ENCODE data around the gene PPP2R5C. TPM values are rescaled to one million over a fixed set of nuclear protein-coding genes. Genes with fewer than 3 reads are reported as not detected.
A peak's percentile ranks its signal among the peaks of the same experiment; 100 is the strongest.

Gene PPP2R5C
- polyA plus RNA-seq, 4 donors, result 59.6 to 90.8 (median 74.2) TPM

DNA sequence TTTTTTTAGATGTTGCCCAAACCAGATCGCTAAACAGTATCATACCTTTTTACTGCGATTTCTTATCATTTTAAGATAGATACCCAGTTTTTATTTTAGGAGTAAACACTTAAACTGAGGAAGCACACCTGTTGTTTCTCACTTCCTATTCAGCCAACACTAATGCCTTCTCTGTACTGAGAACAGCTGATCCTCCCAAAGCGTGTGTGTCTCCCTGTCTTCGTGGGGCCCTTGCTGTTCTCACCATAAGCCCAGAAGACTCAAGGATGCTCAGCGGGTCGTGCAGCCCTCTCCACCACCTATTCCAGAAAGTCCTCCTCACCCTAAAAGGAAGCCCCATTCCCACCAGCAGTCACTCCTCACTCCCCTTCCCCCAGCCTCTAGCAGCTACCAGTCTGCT lies 14.8 kb downstream of the PPP2R5C start:
- H3K36me3 ChIP-seq (ENCODE audit: control insufficient read depth in 3 of 3, insufficient read depth in 2 of 3, low read depth in 1 of 3, low read length in 3 of 3), result peaks cover 0 to 14% (median 0%) of the 10 kb centered on the region in 3 donors
- peaks cover 0 to 7% (median 0%) of the 10 kb centered on the region in 3 donors for H3K4me1 ChIP-seq (ENCODE audit: control insufficient read depth in 3 of 3, insufficient read depth in 2 of 3, low read depth in 1 of 3, low read length in 2 of 3)
- no peaks in the 10 kb centered on the region for H3K9me3 ChIP-seq (ENCODE audit: control insufficient read depth in 2 of 2, insufficient read depth in 1 of 2, low read depth in 1 of 2, low read length in 1 of 2)
- no peak overlapping the region for H3K27ac ChIP-seq (ENCODE audit: low read depth in 1 of 3, low read length in 2 of 3)
- FAIRE-seq, result no peak
- H3K27me3 ChIP-seq (ENCODE audit: control insufficient read depth in 3 of 3, insufficient read depth in 3 of 3, low read length in 3 of 3), result peaks cover 0 to 23% (median 5%) of the 10 kb centered on the region in 3 donors
- WGBS, 3 donors, result 73 to 86% (median 82%) methylated on average over 6 of the region's 6 CpGs
- H3K4me3 ChIP-seq (ENCODE audit: low read depth in 1 of 3, low read length in 3 of 3), result no peak overlapping the region
- DNase-seq, result no peak

DNA sequence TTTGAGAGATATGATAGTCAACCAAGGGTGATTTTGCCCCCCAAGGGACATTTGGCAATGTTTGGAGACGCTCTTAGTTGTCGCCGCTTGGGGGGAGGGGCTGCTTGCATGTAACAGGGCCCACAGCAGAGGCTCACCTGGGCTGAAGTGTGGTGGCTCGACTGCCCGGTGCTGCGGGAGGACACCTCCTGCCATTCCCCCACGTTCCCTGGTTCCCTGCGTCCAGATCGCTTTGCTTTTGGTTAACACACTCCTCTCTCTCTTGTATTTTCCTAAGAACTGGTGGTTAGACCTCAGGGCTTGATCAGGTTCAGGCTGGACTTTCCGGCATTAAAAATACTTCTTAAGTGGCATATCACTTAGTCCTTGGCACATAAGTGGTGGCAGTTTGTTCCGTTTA lies 18.9 kb downstream of the PPP2R5C start:
- no peak overlapping the region for H3K4me3 ChIP-seq (ENCODE audit: low read depth in 1 of 3, low read length in 3 of 3)
- H3K27me3 ChIP-seq (ENCODE audit: control insufficient read depth in 3 of 3, insufficient read depth in 3 of 3, low read length in 3 of 3), result peaks cover 0 to 27% (median 5%) of the 10 kb centered on the region in 3 donors
- no peak for FAIRE-seq
- no peak for DNase-seq
- 81 to 93% (median 92%) methylated on average over 11 of the region's 11 CpGs for WGBS, 3 donors
- peaks cover 0 to 7% (median 0%) of the 10 kb centered on the region in 3 donors for H3K4me1 ChIP-seq (ENCODE audit: control insufficient read depth in 3 of 3, insufficient read depth in 2 of 3, low read depth in 1 of 3, low read length in 2 of 3)
- H3K36me3 ChIP-seq (ENCODE audit: control insufficient read depth in 3 of 3, insufficient read depth in 2 of 3, low read depth in 1 of 3, low read length in 3 of 3), result peaks cover 0 to 15% (median 0%) of the 10 kb centered on the region in 3 donors
- H3K9me3 ChIP-seq (ENCODE audit: control insufficient read depth in 2 of 2, insufficient read depth in 1 of 2, low read depth in 1 of 2, low read length in 1 of 2), result no peaks in the 10 kb centered on the region
- no peak overlapping the region for H3K27ac ChIP-seq (ENCODE audit: low read depth in 1 of 3, low read length in 2 of 3)

DNA sequence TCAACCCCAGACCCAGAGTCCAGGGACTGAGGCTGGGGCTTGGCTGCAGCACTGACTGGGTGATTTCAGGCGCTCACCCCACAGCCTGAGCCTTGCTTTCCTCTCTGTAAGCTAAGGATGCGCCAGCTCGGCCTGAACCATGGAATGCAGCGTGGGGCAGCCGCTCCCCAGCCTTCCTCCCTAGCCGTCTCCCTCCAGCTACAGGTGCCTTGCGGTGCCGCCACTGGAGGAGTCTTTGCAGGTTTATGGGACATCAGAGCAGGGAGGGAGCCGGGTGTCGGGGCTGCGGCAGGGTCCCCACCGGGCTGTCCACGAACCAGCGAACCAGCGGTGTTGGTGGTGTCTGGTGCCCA lies 19.4 kb downstream of the PPP2R5C start:
- no peak for FAIRE-seq
- Histone ChIP-seq H3K27me3 (ENCODE audit: control insufficient read depth in 3 of 3, insufficient read depth in 3 of 3, low read length in 3 of 3) (peaks cover 0 to 27% (median 5%) of the 10 kb centered on the region in 3 donors), H3K36me3 (ENCODE audit: control insufficient read depth in 3 of 3, insufficient read depth in 2 of 3, low read depth in 1 of 3, low read length in 3 of 3) (peaks cover 0 to 15% (median 0%) of the 10 kb centered on the region in 3 donors), H3K4me3 (ENCODE audit: low read depth in 1 of 3, low read length in 3 of 3) (peak overlapping the region in 2 of 3 donors; percentile 24 to 64), H3K4me1 (ENCODE audit: control insufficient read depth in 3 of 3, insufficient read depth in 2 of 3, low read depth in 1 of 3, low read length in 2 of 3) (peaks cover 0 to 7% (median 0%) of the 10 kb centered on the region in 3 donors), H3K27ac (ENCODE audit: low read depth in 1 of 3, low read length in 2 of 3) (no peak overlapping the region), H3K9me3 (ENCODE audit: control insufficient read depth in 2 of 2, insufficient read depth in 1 of 2, low read depth in 1 of 2, low read length in 1 of 2) (no peaks in the 10 kb centered on the region)
- WGBS, 3 donors, result 11 to 32% (median 19%) methylated on average over 15 of the region's 15 CpGs
- DNase-seq, result peak; percentile 9 to 29

DNA sequence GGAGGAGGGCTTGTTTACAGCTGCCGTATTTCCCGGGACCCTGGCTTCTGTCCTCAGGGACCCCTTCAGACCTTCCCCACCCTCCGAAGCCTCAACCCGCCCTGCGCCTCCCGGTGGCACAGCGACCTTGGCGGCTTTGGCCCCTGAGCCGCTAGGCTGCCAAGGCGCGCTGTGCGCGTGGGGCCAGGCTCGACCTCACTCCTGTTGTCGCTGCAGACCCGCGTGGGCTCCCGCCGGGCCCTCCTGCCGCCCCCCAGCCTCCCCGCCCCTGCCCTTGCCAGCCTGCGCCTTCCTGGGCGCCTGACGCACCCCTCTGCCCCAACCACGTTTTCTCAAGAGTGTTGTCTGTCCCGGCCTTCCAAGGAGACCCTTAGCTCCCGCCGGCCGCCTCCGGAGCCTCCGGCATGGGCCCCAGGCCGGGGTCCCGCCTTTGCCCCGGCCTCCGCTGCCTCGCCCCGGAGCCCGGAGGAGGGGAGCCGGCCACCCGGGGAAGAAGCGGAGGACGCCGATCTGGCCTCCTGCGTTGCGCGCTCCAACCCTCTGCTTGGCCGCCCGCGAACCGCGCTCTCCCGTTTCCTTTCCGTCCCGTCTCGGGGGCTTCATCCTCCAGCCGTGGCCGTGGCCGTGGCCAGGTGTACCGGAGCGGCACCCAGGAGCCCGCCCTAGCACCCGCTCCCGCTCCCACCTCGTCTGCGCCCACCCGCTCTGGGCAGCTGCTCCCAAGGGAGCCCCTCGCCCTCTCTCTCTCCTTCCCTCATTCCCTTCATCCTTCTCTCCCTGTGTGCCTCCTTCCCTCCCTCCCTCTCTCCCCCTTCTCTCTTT lies 19.9 kb downstream of the PPP2R5C start:
- Histone ChIP-seq H3K4me1 (ENCODE audit: control insufficient read depth in 3 of 3, insufficient read depth in 2 of 3, low read depth in 1 of 3, low read length in 2 of 3) (peaks cover 0 to 7% (median 0%) of the 10 kb centered on the region in 3 donors), H3K27ac (ENCODE audit: low read depth in 1 of 3, low read length in 2 of 3) (no peak overlapping the region), H3K4me3 (ENCODE audit: low read depth in 1 of 3, low read length in 3 of 3) (peak overlapping the region in 2 of 3 donors; percentile 24 to 64), H3K9me3 (ENCODE audit: control insufficient read depth in 2 of 2, insufficient read depth in 1 of 2, low read depth in 1 of 2, low read length in 1 of 2) (no peaks in the 10 kb centered on the region), H3K36me3 (ENCODE audit: control insufficient read depth in 3 of 3, insufficient read depth in 2 of 3, low read depth in 1 of 3, low read length in 3 of 3) (peaks cover 0 to 14% (median 0%) of the 10 kb centered on the region in 3 donors), H3K27me3 (ENCODE audit: control insufficient read depth in 3 of 3, insufficient read depth in 3 of 3, low read length in 3 of 3) (peaks cover 0 to 27% (median 5%) of the 10 kb centered on the region in 3 donors)
- DNase-seq, result peak in 1 of 2 donors; percentile 41
- no peak for FAIRE-seq
- 1% methylated on average over 55 to 67 of the region's 67 CpGs for WGBS, 3 donors

DNA sequence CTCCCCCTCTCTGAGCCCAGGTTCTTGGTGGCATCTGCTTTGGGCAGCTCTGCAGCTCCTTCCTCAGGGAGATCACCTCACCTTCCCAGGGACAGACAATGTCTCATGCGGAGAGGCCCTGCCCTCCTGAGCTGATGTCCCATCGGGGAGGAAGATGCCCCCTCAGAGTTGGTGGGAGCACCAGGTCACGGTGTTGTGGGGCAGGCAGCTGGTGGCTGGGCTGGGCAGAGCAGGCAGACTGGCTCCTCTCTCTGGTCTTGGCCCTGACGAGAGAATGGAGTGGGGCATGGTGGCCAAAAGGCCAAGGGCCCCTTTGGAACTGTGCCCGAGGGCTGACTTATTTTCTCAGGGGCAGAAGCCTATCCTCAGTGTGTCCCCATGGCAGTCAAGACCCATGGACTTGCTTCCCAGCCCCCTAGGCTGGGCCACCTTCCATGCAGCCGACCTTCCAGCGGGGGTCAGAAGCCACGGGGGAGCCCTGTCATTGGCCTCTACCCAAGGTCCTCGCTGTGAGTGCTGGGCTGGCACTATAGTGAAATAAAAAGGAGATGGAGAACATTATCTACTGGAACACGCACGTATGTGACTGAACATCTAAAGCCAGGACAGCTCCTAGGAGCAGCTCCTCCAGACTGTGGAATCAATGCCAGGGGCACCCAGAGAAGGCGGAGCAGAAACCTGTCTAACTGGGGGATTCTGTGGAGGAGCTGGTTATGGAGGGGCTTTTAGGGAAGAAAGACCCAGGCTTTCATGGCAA lies 21.9 kb downstream of the PPP2R5C start:
- 91 to 96% (median 96%) methylated on average over 12 of the region's 12 CpGs for WGBS, 3 donors
- H3K27ac ChIP-seq (ENCODE audit: low read depth in 1 of 3, low read length in 2 of 3), result no peak overlapping the region
- no peak overlapping the region for H3K4me3 ChIP-seq (ENCODE audit: low read depth in 1 of 3, low read length in 3 of 3)
- H3K27me3 ChIP-seq (ENCODE audit: control insufficient read depth in 3 of 3, insufficient read depth in 3 of 3, low read length in 3 of 3), result peaks cover 0 to 27% (median 5%) of the 10 kb centered on the region in 3 donors
- H3K4me1 ChIP-seq (ENCODE audit: control insufficient read depth in 3 of 3, insufficient read depth in 2 of 3, low read depth in 1 of 3, low read length in 2 of 3), result peaks cover 0 to 7% (median 0%) of the 10 kb centered on the region in 3 donors
- FAIRE-seq (no peak), DNase-seq (no peak)
- H3K36me3 ChIP-seq (ENCODE audit: control insufficient read depth in 3 of 3, insufficient read depth in 2 of 3, low read depth in 1 of 3, low read length in 3 of 3), result peaks cover 0 to 22% (median 0%) of the 10 kb centered on the region in 3 donors
- H3K9me3 ChIP-seq (ENCODE audit: control insufficient read depth in 2 of 2, insufficient read depth in 1 of 2, low read depth in 1 of 2, low read length in 1 of 2), result no peaks in the 10 kb centered on the region

DNA sequence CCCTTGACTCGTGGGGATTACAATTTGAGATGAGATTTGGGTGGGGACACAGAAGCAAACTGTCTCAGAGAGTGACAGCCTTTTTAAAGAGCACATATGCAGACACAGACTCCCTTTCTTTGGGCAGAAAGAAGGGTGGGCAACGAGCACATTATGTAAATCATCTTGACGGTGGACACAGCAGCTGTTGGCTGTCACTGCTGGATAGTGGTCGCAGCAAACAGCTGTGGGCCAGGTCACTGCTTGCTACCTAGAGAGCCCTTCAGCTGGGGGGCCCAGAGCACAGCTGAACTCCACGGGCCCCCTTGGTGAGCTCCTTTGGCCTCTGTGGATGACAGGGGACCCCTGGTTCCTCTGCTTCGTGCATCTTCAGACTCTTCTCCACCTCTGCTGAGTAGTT lies 23.1 kb downstream of the PPP2R5C start:
- FAIRE-seq (no peak), DNase-seq (no peak)
- H3K9me3 ChIP-seq (ENCODE audit: control insufficient read depth in 2 of 2, insufficient read depth in 1 of 2, low read depth in 1 of 2, low read length in 1 of 2), result no peaks in the 10 kb centered on the region
- WGBS, 3 donors, result 73 to 91% (median 77%) methylated on average over 6 of the region's 6 CpGs
- no peak overlapping the region for H3K27ac ChIP-seq (ENCODE audit: low read depth in 1 of 3, low read length in 2 of 3)
- H3K27me3 ChIP-seq (ENCODE audit: control insufficient read depth in 3 of 3, insufficient read depth in 3 of 3, low read length in 3 of 3), result peaks cover 0 to 19% (median 5%) of the 10 kb centered on the region in 3 donors
- peaks cover 0 to 7% (median 3%) of the 10 kb centered on the region in 3 donors for H3K4me1 ChIP-seq (ENCODE audit: control insufficient read depth in 3 of 3, insufficient read depth in 2 of 3, low read depth in 1 of 3, low read length in 2 of 3)
- H3K36me3 ChIP-seq (ENCODE audit: control insufficient read depth in 3 of 3, insufficient read depth in 2 of 3, low read depth in 1 of 3, low read length in 3 of 3), result peaks cover 0 to 22% (median 0%) of the 10 kb centered on the region in 3 donors
- H3K4me3 ChIP-seq (ENCODE audit: low read depth in 1 of 3, low read length in 3 of 3), result no peak overlapping the region

DNA sequence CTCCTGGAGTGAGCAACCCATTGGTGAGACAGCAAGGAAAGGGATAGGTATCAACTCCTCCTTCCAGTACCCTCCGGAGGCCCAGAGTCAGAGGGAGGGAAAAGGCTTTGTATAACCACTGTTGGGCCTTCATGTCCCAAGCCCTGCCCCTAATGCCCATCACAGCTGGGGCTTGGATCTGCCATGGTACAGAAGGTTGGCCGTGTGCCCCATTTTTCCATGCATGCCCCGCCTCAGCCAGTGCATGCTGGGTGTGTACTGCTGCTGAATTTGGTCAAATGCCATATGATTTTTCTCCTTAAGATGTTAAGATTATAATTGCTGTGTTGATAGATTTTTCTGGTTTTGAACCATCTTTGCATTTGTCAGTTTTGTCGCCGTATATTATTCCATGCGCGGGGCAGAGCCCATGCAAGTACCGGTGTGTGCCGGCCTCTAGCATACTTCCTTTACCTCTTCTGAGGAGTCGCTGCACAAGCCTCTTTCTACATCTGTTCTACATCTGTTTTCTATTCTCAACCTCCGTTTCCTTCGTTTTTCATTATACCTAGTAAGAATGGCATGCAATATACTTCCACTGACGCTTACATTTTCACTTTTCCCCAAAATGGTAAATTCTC lies 26.6 kb downstream of the PPP2R5C start:
- Histone ChIP-seq H3K4me1 (ENCODE audit: control insufficient read depth in 3 of 3, insufficient read depth in 2 of 3, low read depth in 1 of 3, low read length in 2 of 3) (peaks cover 0 to 8% (median 2%) of the 10 kb centered on the region in 3 donors), H3K9me3 (ENCODE audit: control insufficient read depth in 2 of 2, insufficient read depth in 1 of 2, low read depth in 1 of 2, low read length in 1 of 2) (no peaks in the 10 kb centered on the region), H3K27ac (ENCODE audit: low read depth in 1 of 3, low read length in 2 of 3) (no peak overlapping the region), H3K36me3 (ENCODE audit: control insufficient read depth in 3 of 3, insufficient read depth in 2 of 3, low read depth in 1 of 3, low read length in 3 of 3) (peaks cover 0 to 22% (median 0%) of the 10 kb centered on the region in 3 donors), H3K27me3 (ENCODE audit: control insufficient read depth in 3 of 3, insufficient read depth in 3 of 3, low read length in 3 of 3) (no peaks in the 10 kb centered on the region), H3K4me3 (ENCODE audit: low read depth in 1 of 3, low read length in 3 of 3) (no peak overlapping the region)
- DNase-seq (no peak), FAIRE-seq (no peak)
- 92 to 94% (median 93%) methylated on average over 13 of the region's 13 CpGs for WGBS, 3 donors

DNA sequence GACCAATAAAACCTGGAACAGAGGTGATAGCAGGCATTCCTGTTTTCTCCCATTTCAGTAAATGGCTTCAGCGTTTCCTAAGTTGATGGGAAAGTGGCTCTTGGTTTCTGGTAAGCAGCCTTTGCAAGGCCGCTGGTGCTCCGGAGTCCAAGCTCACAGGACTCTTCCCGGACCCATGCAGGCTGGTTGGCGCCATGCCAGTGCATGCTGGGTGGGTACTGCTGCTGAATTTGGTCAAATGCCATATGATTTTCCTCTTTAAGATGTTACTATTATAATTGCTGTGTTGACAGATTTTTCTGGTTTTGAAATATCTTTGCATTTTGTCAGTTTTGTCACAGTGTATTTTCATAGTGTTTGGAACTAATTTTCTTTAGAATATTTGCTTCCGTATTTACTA lies 27.7 kb downstream of the PPP2R5C start:
- H3K27me3 ChIP-seq (ENCODE audit: control insufficient read depth in 3 of 3, insufficient read depth in 3 of 3, low read length in 3 of 3), result no peaks in the 10 kb centered on the region
- DNase-seq (no peak), FAIRE-seq (no peak)
- no peak overlapping the region for H3K27ac ChIP-seq (ENCODE audit: low read depth in 1 of 3, low read length in 2 of 3)
- peaks cover 0 to 8% (median 2%) of the 10 kb centered on the region in 3 donors for H3K4me1 ChIP-seq (ENCODE audit: control insufficient read depth in 3 of 3, insufficient read depth in 2 of 3, low read depth in 1 of 3, low read length in 2 of 3)
- peaks cover 0 to 9% of the 10 kb centered on the region in 2 donors for H3K9me3 ChIP-seq (ENCODE audit: control insufficient read depth in 2 of 2, insufficient read depth in 1 of 2, low read depth in 1 of 2, low read length in 1 of 2)
- 64 to 76% (median 75%) methylated on average over 6 of the region's 6 CpGs for WGBS, 3 donors
- no peak overlapping the region for H3K4me3 ChIP-seq (ENCODE audit: low read depth in 1 of 3, low read length in 3 of 3)
- H3K36me3 ChIP-seq (ENCODE audit: control insufficient read depth in 3 of 3, insufficient read depth in 2 of 3, low read depth in 1 of 3, low read length in 3 of 3), result peaks cover 0 to 22% (median 0%) of the 10 kb centered on the region in 3 donors
